ENCODE measurements around the gene MYO18A.
"Not testable (repeated sequence)": the region's sequence is repeated elsewhere in the genome, so short reads cannot be mapped to it uniquely, and the experiment has no call there.

Gene MYO18A

DNA sequence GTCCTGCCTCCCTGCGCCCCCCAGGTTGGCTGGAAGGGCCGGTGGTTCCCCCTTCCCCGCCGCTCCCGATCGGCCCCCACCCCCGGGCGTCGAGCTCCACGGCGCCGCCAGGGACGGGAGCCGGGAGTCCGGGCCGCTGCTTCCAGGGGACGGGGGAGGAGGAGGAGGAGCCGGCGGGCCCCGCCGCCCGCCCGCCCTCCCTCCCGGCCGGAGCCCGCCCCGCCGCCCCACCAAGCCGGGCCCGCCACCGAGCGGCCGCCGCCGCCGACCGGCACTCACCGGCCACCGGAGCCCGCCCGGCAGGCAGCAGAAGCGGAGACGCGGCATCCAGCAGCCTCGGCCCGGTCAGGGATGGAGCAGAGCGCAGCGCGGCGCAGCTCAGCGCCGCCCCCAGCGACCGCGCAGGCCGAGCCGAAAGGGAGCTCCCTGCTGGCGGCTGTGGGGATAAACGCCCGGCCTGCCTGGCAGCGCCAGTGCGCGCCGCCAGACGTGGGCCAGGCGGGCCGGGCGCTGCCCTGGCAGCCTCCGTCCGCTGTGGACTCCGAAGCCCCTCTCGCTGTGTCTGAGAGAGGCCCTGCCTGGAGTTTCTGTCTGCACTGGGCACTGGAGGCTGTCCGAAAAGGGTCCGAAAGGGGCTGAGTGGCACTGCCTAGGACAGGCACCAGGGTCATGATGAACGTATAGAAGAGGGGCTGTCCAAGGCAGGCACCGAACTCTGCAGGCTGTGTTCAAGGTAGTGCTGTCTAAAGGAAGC, at the start of gene MYO18A:
Gene MYO18A, minus strand, starts transcription at position 365 of the 754 bp plus-strand sequence. CDS start 13,458 bp downstream, outside the sequence.
- peak; percentile 78 for DNase-seq

GRCh38 chr17:29225396-29225795, 45.2 kb upstream of the MYO18A start:
- no peak for DNase-seq

GRCh38 chr17:29221338-29221737, 41.1 kb upstream of the MYO18A start:
- DNase-seq, result not testable (repeated sequence)

GRCh38 chr17:29219378-29220047, 39.3 kb upstream of the MYO18A start:
- DNase-seq, result peak; percentile 55

GRCh38 chr17:29216856-29217255, 36.7 kb upstream of the MYO18A start:
- DNase-seq, result no peak

- DNase-seq, result no peak
These were observed 36.0 kb upstream of the MYO18A start for GRCh38 chr17:29216181-29216580.

DNA sequence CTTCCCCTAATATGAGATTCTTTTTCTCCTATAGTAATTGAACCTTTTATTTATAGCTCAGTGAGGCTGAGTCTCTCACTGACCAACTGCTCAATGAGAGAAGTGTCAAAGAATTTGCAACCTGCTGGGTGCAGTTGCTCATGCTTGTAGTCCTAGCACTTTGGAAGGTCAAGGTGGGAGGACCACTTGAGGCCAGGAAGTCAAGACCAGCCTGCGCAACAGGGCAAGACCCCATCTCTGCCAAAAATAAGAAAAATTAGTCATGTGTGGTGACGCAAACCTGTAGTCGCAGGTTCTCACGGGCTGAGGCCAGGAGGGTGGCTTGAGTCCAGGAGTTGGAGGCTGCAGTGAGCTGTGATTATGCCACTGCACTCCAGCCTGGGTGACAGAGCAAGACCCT, 35.5 kb upstream of the MYO18A start:
- DNase-seq, result no peak

- no peak for DNase-seq
These were observed 35.0 kb upstream of the MYO18A start for GRCh38 chr17:29215174-29215573.

- no peak for DNase-seq
These were observed 34.3 kb upstream of the MYO18A start for GRCh38 chr17:29214215-29215146.

GRCh38 chr17:29212681-29213121, 32.5 kb upstream of the MYO18A start:
- DNase-seq, result no peak

GRCh38 chr17:29212094-29212631, 32.0 kb upstream of the MYO18A start:
- DNase-seq, result no peak

DNA sequence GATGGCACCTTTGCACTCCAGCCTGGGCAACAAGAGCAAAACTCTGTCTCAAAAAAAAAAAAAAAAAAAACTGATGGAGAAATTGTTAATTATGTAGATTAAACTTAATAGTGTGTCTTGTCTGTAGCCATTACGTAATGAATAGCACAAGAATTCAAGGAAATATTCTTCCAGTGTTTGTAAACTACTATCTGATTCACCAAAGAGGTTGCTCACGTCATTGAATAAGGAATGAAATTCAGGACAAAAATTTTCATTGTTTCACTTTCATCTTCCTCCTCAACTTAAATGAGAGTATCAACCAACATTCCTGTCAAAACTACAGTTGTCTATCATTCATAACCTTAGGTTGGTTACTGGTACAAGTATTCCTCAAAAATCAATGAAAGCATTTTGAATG, 30.7 kb upstream of the MYO18A start:
- no peak for DNase-seq

DNA sequence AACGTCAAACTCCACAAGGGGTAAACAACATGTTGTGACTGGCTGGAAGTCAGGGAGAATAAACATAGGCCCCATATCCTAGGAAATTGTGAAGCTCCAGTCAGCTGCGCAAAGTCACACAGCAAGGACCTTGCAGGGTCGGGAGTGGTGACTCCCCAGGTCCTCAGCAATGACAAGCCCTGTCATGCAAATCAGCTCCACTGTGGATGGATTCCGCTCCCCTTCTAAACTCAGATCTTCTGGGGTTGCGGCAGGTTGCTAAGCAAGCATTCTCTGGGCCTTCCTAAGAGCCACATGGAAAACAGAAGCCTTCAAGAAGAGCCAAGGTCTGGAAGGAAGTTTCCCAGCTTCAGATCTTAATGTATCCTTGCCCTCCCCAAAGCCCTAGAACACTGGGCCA, 28.9 kb upstream of the MYO18A start:
- no peak for DNase-seq

DNA sequence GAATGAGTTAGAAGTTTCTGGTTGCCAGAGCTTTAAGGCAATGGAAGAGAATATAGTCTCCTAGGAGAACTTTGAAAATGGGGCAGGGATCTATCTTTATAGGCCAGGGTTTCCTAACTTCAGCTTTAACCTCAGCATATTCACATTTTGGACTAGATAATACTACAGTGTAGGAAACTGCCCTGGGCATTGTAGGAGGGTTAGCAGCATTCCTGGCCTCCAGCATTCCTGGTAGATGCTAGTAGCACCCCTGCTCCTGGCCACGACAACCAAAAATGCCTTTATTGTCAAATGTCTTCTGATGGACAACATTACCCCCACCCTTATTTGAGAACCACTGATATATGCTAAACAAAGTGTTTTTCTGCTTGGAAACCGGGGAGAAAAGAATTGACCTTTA, 27.8 kb upstream of the MYO18A start:
- DNase-seq, result no peak

GRCh38 chr17:29205047-29205446, 24.8 kb upstream of the MYO18A start:
- no peak for DNase-seq

DNA sequence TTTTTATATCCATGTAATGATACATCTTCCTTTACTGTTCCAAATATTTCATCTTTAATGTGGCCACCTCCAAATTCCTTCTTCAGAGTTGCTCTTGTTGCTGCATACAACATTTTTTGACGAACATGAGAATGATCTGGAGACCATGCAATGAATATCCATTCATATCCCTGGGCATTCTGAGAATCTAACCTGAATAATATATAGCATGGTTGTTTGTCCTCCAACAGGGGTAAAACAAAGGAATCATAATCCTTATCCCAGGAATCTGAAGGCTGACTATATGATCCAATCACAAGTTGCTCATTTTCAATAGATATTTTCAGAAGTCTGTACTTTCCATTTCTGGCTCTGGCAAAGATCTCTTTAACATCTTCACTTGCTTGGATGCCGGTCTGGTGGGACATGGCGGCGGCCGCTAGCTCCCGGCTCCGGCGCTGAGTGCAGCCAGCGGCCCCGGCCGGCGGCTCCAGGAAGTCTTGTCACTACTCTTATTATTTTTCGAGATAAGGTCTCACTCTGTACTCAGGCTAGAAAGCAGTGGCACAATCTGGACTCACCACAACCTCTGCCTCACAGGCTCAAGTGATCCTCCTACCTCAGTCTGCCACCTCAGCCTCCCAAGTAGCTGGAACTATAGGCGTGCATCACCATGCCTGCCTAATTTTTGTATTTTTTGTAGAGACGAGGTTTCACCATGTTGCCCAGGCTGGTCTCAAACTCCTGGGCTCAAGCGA, 24.0 kb upstream of the MYO18A start:
- DNase-seq, result not testable (repeated sequence)

- DNase-seq, result no peak
These were observed 17.5 kb upstream of the MYO18A start for GRCh38 chr17:29197516-29198272.

DNA sequence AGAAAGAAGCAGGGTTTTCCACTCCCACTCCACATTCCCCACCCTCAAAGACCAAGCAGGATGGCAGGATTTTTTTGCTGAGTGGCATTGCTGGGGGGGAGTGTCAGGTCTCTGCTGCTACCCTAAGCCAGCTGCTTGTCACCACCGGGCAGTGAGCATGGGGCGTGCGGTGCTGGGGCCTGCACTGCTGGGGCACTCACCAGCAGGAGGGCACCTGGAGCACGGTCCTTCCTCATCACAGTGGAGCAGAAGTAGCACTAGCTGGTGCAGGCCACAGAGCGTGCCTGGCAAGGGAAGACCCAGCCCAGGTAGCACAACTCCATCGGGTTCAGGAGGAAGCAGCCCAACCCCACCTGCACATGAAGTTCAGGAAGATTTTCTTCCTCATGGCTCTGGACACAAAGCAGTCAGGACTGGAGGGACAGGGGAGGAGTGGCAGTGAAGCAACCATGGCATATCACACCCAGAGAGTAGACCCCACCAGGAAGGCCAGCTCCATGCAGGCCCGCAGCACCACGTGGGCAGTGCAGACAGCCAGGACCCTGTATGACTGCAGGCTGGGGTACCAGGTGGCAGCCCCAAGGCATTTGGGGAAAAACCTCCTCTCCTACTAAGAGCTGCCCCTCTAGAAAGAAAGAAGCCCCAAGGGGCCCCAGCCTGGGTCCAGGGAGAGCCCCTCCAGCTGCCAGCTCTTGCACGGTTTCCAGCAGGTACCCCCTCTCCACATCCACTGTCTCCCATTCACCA, 16.7 kb upstream of the MYO18A start:
- DNase-seq, result no peak

DNA sequence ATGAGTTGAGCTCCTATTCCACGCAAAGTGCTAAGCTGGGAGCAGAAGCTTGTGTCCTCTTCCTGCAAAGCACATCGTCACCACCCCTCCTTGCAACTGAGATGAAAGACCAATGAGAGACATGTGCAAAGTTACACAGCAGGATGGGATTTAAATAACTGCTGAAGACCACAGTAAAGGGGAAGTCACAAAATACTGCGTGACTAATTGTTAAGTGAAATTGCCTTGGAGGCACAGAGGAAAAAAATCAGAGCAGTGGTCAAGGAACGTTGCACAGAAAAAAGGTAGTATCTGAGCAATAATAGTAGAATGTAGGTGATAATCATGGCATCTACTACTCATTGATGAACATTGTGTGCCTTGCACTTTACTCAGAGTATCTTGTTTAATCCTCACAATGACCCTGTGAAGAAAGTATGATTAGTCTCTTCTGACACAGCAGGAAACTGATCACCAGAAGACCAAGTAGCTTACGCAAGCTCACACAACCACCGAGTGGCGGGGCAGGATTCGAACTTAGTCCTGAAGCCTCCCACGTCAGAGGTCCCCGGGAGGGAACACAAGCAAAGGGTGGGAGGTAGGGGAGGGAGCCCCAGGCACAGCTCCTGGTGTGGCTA, 15.4 kb upstream of the MYO18A start:
- DNase-seq, result no peak

- DNase-seq, result no peak
These were observed 14.5 kb upstream of the MYO18A start for GRCh38 chr17:29194669-29195068.

All from NCI-H526 treated with DMSO at 0.1 percent for 48 hours (cell line).